Liver (tissue), 9 donors: ENCODE data around the gene PIEZO1. TPM values are rescaled to one million over a fixed set of nuclear protein-coding genes. Genes with fewer than 3 reads are reported as not detected.

ENCODE experiments used
- DNase-seq: peaks from one replicate; pipeline ENCODE4 v3.0.0-alpha.2; 2017; ENCODE audit warnings: low spot score
- H3K27ac ChIP-seq, 2 donors: one replicate each; pipeline ENCODE4 v1.7.0; 2013; ENCODE audit warnings: inconsistent platforms in 2 of 2, low read length in 2 of 2, control low read depth in 1 of 2, low read depth in 1 of 2, mild to moderate bottlenecking in 1 of 2
- H3K27me3 ChIP-seq, 4 donors: one replicate each; pipeline versions ENCODE4 v1.6.1 to v1.7.0; 2013; ENCODE audit warnings: low read length in 3 of 4, inconsistent platforms in 1 of 4, mild to moderate bottlenecking in 1 of 4, moderate library complexity in 1 of 4; ENCODE audit not compliant: control insufficient read depth in 4 of 4, insufficient read depth in 4 of 4
- H3K36me3 ChIP-seq, 4 donors: one replicate each; pipeline versions ENCODE4 v1.6.1 to v1.7.0; 2013; ENCODE audit warnings: low read length in 3 of 4, mild to moderate bottlenecking in 3 of 4, low read depth in 1 of 4, moderate library complexity in 1 of 4; ENCODE audit not compliant: control insufficient read depth in 4 of 4, insufficient read depth in 3 of 4
- H3K4me1 ChIP-seq, 4 donors: one replicate each; pipeline versions ENCODE4 v1.6.1 to v1.7.0; 2013; ENCODE audit warnings: low read length in 3 of 4, mild to moderate bottlenecking in 3 of 4, moderate library complexity in 1 of 4; ENCODE audit not compliant: control insufficient read depth in 4 of 4, insufficient read depth in 4 of 4
- H3K4me3 ChIP-seq, 3 donors: one replicate each; pipeline versions ENCODE4 v1.6.1 to v1.7.0; 2013; ENCODE audit warnings: low read length in 3 of 3, control low read depth in 1 of 3, low read depth in 1 of 3, mild to moderate bottlenecking in 1 of 3
- H3K9ac ChIP-seq, 2 donors: one replicate each; pipeline ENCODE4 v1.7.0; 2013; ENCODE audit warnings: low read length in 2 of 2, mild to moderate bottlenecking in 2 of 2, moderate library complexity in 2 of 2, control low read depth in 1 of 2, low read depth in 1 of 2
- H3K9me3 ChIP-seq, 4 donors: one replicate each; pipeline versions ENCODE4 v1.6.1 to v1.7.0; 2013; ENCODE audit warnings: low read length in 3 of 4; ENCODE audit not compliant: control insufficient read depth in 4 of 4
- ATF3 ChIP-seq: IDR thresholded peaks from 2 replicates; pipeline ENCODE4 v1.6.1; 2016; ENCODE audit warnings: antibody characterized with exemption
- CTCF ChIP-seq: fragments of 150-350 bp; IDR thresholded peaks from 2 replicates; pipeline ENCODE4 v1.5.1; 2017; ENCODE audit warnings: improper control_type of control experiment, low read depth, low read length; ENCODE audit not compliant: missing input control
- EGR1 ChIP-seq, 2 donors: IDR thresholded peaks; 2 replicates each; pipeline ENCODE4 v1.6.1; 2016 to 2018; ENCODE audit warnings: antibody characterized with exemption in 2 of 2, low read depth in 2 of 2
- FOXA1 ChIP-seq: IDR thresholded peaks from 2 replicates; pipeline ENCODE4 v1.6.1; 2016; ENCODE audit warnings: antibody characterized with exemption
- FOXA2 ChIP-seq: IDR thresholded peaks from 2 replicates; pipeline ENCODE4 v1.6.1; 2016; ENCODE audit warnings: antibody characterized with exemption
- GABPA ChIP-seq, 2 donors: IDR thresholded peaks in 1 of 2; conservative IDR thresholded peaks in 1 of 2; 2 replicates each; pipeline ENCODE4 v1.6.1; 2016; ENCODE audit warnings: antibody characterized with exemption in 2 of 2, mild to moderate bottlenecking in 1 of 2, moderate library complexity in 1 of 2
- HNF4A ChIP-seq, 2 donors: conservative IDR thresholded peaks; 2 replicates each; pipeline ENCODE4 v1.6.1; 2016; ENCODE audit warnings: antibody characterized with exemption in 2 of 2, mild to moderate bottlenecking in 2 of 2
- HNF4G ChIP-seq: IDR thresholded peaks from 2 replicates; pipeline ENCODE4 v1.6.1; 2016; ENCODE audit warnings: antibody characterized with exemption
- JUND ChIP-seq, 2 donors: IDR thresholded peaks; 2 replicates each; pipeline ENCODE4 v1.6.1; 2016; ENCODE audit warnings: antibody characterized with exemption in 2 of 2
- MAX ChIP-seq: IDR thresholded peaks from 2 replicates; pipeline ENCODE4 v1.6.1; 2016; ENCODE audit warnings: antibody characterized with exemption
- NR2F2 ChIP-seq: IDR thresholded peaks from 2 replicates; pipeline ENCODE4 v1.6.1; 2016; ENCODE audit warnings: antibody characterized with exemption
- RAD21 ChIP-seq, 2 donors: IDR thresholded peaks; 2 replicates each; pipeline ENCODE4 v1.6.1; 2016; ENCODE audit warnings: antibody characterized with exemption in 2 of 2, mild to moderate bottlenecking in 2 of 2
- REST ChIP-seq: IDR thresholded peaks from 2 replicates; pipeline ENCODE4 v1.6.1; 2016; ENCODE audit warnings: antibody characterized with exemption, mild to moderate bottlenecking
- RXRA ChIP-seq, 2 donors: IDR thresholded peaks; 2 replicates each; pipeline ENCODE4 v1.6.1; 2017 to 2018; ENCODE audit warnings: antibody characterized with exemption in 2 of 2, mild to moderate bottlenecking in 1 of 2
- SP1 ChIP-seq: IDR thresholded peaks from 2 replicates; pipeline ENCODE4 v1.6.1; 2018; ENCODE audit warnings: antibody characterized with exemption, mild to moderate bottlenecking
- TAF1 ChIP-seq: conservative IDR thresholded peaks from 2 replicates; pipeline ENCODE4 v1.6.1; 2016; ENCODE audit warnings: antibody characterized with exemption, mild to moderate bottlenecking
- YY1 ChIP-seq: IDR thresholded peaks from 2 replicates; pipeline ENCODE4 v1.6.1; 2016; ENCODE audit warnings: antibody characterized with exemption, mild to moderate bottlenecking
- ZBTB33 ChIP-seq: IDR thresholded peaks from 2 replicates; pipeline ENCODE4 v1.6.1; 2016; ENCODE audit warnings: antibody characterized with exemption
- WGBS: extraction: QIAGEN DNeasy Blood & Tissue Kit; methylation state at CpG from one replicate; pipeline ENCODE4 v1.1.7; 2013; 5-methylcytosine and 5-hydroxymethylcytosine counted together
- polyA plus RNA-seq, 2 donors: library from polyadenylated mRNA; stranded (reverse) in 1 of 2; unstranded in 1 of 2; fragments of 200-250 nt in 1 of 2; fragments of >200 nt in 1 of 2; fragmentation: Nextera tagmentation in 1 of 2; extraction: Ambion mirVana in 1 of 2; gene quantifications; one replicate each; pipeline versions ENCODE4 v1.2.1 to v1.2.3, GENCODE V29; 2013 to 2015
- total RNA-seq, 2 donors: library from RNA; depleted of rRNA; stranded (reverse); fragments of >200 nt; gene quantifications; one replicate each; pipeline ENCODE4 v1.2.3, GENCODE V29; 2014
- donor health status: healthy.
- donor health status: healthy.
- donor health status: healthy.
- donor health status: healthy.
- donor health status: healthy.

PIEZO1 gene
- total and polyA plus RNA-seq, 4 donors, result 15.3 to 74.7 (median 59.2) TPM

- H3K27me3 ChIP-seq, result no peaks in the 10 kb centered on the region
- H3K9me3 ChIP-seq, result no peaks in the 10 kb centered on the region
- WGBS, result 43% methylated on average over 14 of the region's 14 CpGs
- H3K4me1 ChIP-seq, result peaks cover 44 to 76% (median 64%) of the 10 kb centered on the region in 4 donors
- no peak overlapping the region for H3K4me3 ChIP-seq
- H3K27ac ChIP-seq, result peak overlapping the region; percentile 51 to 52
- no peak for DNase-seq
- no peak overlapping the region for H3K9ac ChIP-seq
- TF ChIP-seq ZBTB33, result no peak
- no peak for TF ChIP-seq MAX
- TF ChIP-seq HNF4A (conservative IDR thresholded peaks at IDR 0.05), result peak in 1 of 2 donors; percentile 79
- TF ChIP-seq REST, result peak; percentile 83
- TF ChIP-seq FOXA1, result peak; percentile 76
- peak; percentile 75 for TF ChIP-seq FOXA2
- TF ChIP-seq CTCF, result peak; percentile 35
- peak in 1 of 2 donors; percentile 23 for TF ChIP-seq RAD21 (IDR thresholded peaks at IDR 0.05)
- TF ChIP-seq ATF3, result no peak
- peak; percentile 24 to 91 for TF ChIP-seq RXRA (IDR thresholded peaks at IDR 0.05)
- TF ChIP-seq JUND (IDR thresholded peaks at IDR 0.05), result no peak
- peak; percentile 24 for TF ChIP-seq YY1
- TF ChIP-seq SP1, result peak; percentile 20
- TF ChIP-seq NR2F2, result peak; percentile 78
- TF ChIP-seq EGR1 (IDR thresholded peaks at IDR 0.05; ENCODE audit: low read depth in 2 of 2), result no peak
- TF ChIP-seq GABPA (IDR thresholded peaks at IDR 0.05 in 1 of 2, conservative IDR thresholded peaks at IDR 0.05 in 1 of 2), result no peak
- no peak for TF ChIP-seq TAF1
- no peak for TF ChIP-seq HNF4G
- peaks cover 0 to 3% (median 0%) of the 10 kb centered on the region in 4 donors for H3K36me3 ChIP-seq
Measured at GRCh38 chr16:88763502-88764053, 21.4 kb downstream of the PIEZO1 start.
